GM18508 (cell line): ENCODE data around the gene ANKFN1.

Source experiments
- ATAC-seq: cut with Tn5 transposase; IDR thresholded peaks from one replicate; pipeline ENCODE4 v1.9.1; 2021; ENCODE audit warnings: moderate number of reproducible peaks; ENCODE audit not compliant: insufficient read depth, unreplicated experiment

ANKFN1 gene

DNA sequence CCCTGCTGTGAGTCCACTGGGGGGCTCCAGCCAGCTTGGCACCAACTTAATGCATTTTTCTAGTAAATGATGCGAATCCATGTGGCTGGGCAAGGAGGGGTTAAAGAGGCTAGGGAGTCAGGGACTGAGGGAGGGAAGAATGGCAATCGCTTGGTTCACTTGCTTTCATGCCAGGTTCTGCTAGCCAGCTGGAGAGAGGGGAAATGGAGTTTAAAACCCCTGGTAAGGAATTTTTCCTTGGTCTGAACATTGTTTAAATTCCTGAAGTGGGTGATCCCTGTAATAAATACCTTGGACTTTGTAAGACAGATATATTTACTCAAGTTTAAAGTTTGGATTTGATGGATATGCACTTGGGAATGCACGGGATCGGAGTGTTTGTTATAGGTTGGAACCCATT lies 22.8 kb downstream of the ANKFN1 start:
- ATAC-seq: no peak

DNA sequence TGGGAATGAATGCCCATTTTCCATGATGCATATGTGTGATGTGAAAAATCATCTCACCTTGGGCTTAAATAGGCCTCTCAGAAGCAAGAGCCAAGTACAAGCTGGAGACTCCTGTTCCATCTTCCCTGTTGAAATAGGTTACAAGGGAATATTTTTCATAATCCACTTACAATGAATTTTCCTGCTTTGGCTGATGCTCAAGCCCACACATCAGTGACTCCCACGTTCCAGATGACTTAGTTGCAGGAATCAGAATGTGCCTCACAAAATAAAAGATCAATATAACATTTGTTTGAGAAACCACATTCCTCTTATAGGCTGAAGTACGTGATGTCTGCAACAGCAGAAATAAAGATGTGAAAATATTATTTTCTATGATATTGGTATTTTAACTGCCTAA lies 24.1 kb downstream of the ANKFN1 start:
- no peak for ATAC-seq

GRCh38 chr17:56178203-56178602 lies 24.9 kb downstream of the ANKFN1 start:
- no peak for ATAC-seq

DNA sequence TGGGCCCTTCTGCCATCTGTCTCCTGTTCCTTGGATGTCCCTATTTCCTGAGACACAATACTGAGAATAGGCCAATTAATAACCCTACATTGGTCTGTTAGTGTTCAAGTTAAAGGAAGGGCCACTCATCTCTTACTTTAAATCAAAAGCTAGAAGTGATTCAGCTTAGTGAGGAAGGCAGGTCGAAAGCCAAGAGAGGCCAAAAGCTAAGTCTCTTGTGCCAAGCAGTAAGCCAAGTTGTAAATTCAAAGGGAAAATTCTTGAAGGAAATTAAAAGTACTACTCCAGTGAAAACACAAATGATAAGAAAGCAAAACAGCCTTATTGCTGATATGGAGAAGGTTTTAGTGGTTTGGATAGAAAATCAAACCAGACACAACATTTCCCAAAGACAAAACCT lies 28.8 kb downstream of the ANKFN1 start:
- ATAC-seq: no peak

- ATAC-seq: no peak
These were observed 31.4 kb downstream of the ANKFN1 start for GRCh38 chr17:56184650-56185049.

GRCh38 chr17:56185491-56186221 lies 32.4 kb downstream of the ANKFN1 start:
- ATAC-seq: no peak

DNA sequence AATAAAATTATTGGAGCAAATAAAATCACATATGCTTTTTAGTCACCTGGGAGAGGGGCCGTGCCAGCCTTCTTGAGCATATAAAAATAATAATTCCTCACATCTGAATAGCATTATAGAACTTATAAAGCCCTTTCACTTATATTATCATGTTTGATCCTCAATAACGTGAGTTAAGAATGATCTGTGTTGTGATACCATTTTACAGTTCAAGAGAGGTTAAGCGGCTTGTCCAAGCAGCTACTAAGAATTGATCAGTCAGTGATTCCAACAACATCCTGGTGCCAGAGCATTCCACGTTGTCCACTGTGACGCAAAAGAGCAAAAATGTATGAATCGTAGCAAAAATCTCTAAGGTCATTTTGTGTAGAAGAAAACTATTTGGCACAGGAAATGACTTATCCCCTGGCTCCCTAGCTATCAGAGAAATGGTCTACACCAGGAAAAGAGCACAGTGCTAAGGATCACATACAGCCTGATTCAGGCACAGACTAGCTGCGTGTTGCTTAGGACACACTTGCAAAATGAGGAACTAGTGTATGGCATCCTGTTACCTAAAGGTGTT lies 33.0 kb downstream of the ANKFN1 start:
- no peak for ATAC-seq

- no peak for ATAC-seq
These were observed 50.2 kb downstream of the ANKFN1 start for GRCh38 chr17:56203430-56203829.

DNA sequence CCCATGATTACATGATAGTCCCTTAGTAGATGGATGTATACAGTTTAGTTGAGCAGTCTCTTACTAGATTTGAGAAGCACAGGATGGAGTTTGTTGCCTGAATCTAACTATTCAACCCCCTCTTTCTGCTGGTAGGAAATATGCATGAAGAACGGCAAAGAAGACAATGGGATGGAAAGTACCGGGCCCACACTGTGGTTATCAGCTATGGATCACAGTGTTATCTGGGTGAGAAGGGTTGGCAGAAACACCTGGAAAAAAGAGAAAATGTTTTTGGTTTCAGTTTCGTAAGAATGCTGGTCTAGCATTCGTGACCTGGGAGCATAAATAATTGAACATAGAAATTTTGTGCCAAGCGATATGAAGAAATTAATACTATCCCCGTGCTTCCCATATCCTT lies 53.1 kb downstream of the ANKFN1 start:
- no peak for ATAC-seq

DNA sequence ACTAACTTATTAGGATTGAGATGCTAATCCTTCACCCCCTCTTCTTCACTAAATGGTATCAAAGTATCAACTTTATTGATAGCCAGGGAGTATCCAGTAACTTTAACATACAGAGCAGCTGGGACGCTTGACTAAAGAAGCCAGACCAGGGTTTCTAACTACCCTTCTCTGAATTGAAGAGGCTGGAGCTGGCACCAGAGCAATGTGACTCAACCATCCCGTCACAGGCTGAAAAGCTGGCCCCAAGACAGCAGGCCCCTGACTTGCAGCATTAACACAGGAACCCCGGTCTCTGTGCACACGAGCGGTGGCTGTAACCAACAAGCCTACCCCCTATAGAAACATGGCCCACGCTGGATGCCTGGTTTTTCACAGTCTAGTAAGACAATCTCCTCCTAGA lies 59.8 kb downstream of the ANKFN1 start:
- ATAC-seq: no peak

DNA sequence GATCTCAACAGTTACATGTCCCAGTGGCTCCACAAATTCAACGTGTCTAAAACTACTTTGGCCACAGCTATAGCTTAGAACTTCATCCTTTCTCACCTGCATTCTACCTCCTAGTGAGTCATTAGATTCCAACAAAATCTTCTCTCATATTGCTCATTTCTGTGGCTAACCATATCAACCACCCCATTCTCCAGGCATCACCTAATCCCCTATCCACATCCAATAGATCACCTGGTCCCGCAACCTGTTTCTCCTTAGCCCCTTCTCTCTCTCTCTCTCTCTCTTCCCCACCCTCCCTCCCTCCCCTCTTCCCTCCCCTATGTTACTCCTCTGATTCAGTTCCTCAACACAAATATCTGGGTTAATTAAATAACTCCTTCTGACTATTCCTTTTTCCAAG lies 64.6 kb downstream of the ANKFN1 start:
- no peak for ATAC-seq

- no peak for ATAC-seq
These were observed 69.0 kb downstream of the ANKFN1 start for GRCh38 chr17:56222255-56222654.

DNA sequence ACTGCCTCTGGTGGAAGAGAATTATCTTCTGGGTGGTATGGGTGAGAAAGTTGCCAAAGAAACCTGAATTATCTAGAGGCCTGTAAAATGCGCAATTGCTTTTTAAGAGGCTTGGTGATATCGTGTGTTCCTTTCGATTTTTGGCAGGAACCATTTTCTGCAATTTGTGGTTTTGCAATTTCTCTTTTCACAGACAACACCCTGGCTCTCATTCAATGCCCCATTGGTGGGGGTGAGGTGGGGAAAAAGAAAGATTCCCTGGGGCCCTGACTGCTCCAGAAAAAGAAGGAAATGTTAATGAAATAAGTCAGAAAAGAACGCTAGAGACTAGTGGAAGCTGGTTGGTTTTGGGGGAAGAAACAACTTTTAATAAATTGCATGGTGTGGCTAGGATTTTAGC lies 77.4 kb downstream of the ANKFN1 start:
- no peak for ATAC-seq

DNA sequence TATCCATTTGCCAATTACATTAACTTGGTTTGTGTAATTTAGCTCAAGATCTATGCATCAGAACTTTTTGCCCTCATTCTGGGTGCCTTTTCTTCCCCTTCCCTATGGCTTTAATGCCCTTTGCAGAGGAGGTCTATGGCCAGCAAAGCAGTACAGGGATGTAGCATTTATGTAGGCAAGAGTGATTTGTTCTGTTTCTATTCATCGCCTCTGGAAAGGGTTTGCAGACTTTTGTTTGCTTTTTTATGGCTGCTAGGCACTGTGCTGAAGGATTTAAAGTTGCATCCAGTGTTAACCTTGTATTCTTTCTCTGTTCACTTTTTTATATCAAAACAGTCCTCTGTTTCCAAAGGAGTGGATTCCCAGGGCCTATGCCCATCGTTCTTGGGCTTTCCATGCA lies 78.0 kb downstream of the ANKFN1 start:
- ATAC-seq: no peak

GRCh38 chr17:56231693-56232092 lies 78.4 kb downstream of the ANKFN1 start:
- ATAC-seq: no peak

DNA sequence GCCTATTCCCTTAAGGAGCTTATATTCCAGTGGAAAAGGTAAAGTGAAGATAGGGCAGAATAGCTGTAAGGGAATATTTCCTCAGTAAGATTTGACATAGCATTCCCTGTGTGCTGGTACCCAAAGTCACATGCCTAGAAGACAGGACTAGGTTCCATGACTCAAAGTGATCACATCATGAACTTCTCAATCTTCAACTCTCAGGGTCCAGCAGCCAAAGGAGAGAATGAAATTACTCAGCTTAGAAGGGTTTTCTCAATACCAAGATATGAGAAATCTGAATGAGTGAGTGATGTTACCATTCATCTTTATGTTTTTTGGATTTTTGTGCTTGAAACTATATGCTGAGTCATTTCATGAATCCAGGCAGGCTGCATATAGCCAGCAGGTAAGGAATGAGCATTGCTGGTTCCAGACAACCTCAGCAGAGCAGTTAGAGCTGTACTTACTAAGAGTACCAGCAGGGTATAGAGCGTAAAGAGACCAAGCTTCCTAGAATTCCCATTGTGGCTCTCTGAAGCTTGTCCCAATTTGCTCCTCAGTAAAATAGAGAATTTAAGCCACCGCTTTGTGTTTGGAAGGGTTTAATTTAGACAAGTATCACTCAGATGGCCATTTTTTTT lies 91.1 kb downstream of the ANKFN1 start:
- ATAC-seq: no peak

DNA sequence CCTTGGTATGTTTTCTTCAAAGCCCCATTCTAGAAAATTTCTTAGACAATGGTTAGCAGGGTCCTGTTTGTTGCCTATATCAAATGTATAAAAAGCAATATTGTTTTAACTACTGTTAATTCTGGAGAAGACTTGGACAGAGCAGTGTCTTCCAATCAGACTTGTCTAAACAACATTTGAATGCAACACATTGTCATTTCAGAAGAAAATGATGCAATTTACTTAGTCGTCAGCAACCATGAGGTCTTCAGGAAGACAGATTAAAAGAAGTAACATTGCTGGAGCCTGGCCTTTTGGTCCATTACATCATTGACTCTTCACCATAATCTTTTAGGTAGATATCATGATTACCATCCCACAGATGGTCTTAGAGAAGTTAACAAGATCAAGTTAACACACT lies 94.5 kb downstream of the ANKFN1 start:
- no peak for ATAC-seq

- ATAC-seq: no peak
These were observed 103.8 kb downstream of the ANKFN1 start for GRCh38 chr17:56257075-56257474.

DNA sequence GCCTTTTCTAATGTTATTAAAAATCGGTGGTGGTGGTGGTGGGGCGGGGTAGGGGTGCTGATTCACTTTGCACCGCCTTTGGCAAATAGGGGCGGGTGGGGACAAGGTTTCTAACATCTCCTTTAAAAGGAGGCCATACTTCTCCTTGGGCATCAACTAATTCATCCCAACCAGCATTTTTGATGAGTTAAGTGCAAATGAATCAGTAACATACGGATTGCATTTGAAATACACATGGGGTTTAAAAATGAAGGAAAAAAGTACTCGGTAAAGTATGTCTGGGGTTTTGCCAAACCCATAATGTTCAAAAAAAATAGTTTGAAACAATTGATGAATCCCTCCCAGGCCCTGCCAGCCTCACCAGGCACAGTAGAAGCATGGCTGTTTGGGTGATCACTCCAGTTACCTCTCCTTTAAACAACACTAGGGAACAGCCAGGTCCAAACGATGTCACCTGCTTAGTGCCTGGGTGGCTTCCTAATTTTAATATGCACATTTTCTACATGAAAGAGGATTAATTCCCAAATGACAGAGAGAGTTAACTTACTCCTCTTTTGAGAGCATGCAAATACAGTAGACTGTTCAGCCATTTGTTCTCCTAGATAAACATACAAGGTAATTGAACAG lies 107.2 kb downstream of the ANKFN1 start:
- no peak for ATAC-seq

GRCh38 chr17:56262803-56263202 lies 109.5 kb downstream of the ANKFN1 start:
- ATAC-seq: no peak

DNA sequence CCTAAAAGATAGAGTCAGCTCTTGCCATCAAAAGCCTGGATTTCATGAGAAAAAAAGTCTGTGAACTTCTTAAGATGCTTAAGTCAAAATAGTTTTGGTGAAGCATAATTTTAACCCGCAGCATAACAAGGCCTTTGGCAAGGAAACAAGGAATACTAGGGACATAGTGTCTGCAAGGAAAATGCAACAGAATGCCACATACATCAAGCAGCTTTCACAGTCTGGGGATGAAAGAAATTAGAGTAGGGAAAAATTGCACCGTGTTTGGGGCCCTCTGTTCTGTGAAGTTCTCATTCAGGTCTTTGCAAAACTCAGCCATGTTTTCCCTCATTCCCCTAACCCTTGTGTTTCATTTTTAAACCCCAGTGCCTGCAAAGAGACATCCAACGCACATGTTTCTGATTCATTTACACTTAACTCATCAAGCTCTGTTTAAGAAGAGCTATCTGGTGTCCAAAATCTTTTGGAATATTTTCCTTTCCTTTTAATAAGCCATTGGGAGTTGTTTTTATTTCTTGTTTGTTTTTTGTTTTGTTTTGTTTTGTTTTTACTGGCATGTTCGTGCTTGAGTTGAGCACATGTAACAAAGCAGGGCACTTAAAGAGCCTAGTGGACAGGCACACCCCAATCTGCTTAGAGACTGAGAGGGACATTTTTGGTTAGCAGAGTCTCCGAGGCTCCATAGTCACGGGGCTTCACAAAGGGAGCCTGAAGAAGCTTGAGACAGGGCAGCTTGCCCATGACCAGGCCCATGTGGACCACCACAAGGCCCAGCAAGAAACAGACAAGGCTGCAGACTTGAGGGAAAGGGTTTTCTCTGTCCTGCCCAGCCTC lies 116.5 kb downstream of the ANKFN1 start:
- ATAC-seq: no peak
